Measurements from ENCODE around the gene SEC14L3. TPM values are rescaled to one million over a fixed set of nuclear protein-coding genes. Genes with fewer than 3 reads are reported as not detected.

Gene SEC14L3
- total and polyA plus RNA-seq, 2 of the 13 experiments (the other 11 are each of a cell fraction or from before 2014, with no cell fraction given) = not detected

DNA sequence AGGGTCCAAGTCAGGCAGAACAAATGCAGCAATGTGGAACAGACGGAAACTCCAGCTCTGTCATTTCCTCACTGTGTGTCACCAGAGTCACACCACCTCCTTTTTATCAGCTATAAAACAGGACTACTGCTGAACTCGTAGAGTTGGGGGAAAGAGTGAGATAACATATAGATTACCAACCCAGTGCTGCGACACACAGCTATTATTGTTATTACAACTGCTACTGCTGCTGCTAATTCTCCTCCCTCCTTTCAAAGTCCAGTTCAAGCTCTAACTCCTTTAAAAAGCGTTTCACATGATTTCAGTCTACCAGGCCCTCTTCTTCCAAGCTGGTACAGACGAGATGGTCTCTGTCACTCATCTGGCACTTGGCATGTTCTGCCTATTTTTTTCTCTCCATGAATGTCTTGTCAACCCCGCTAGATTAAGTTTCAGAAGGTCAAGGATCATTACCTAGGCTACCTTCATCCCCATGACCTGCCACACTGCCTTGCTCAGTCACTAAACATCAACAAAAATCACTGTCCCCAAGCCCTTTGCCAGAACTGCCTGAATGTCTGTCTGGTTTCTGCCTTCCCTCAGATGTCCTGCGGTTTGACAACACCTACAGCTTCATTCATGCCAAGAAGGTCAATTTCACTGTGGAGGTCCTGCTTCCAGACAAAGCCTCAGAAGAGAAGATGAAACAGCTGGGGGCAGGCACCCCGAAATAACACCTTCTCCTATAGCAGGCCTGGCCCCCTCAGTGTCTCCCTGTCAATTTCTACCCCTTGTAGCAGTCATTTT is 49.9 kb downstream of the SEC14L3 start (continued):
- TF ChIP-seq, protein P1, sequence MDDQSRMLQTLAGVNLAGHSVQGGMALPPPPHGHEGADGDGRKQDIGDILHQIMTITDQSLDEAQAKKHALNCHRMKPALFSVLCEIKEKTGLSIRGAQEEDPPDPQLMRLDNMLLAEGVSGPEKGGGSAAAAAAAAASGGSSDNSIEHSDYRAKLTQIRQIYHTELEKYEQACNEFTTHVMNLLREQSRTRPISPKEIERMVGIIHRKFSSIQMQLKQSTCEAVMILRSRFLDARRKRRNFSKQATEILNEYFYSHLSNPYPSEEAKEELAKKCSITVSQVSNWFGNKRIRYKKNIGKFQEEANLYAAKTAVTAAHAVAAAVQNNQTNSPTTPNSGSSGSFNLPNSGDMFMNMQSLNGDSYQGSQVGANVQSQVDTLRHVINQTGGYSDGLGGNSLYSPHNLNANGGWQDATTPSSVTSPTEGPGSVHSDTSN (CRISPR knock-in tag; IDR thresholded peaks at IDR 0.05; ENCODE audit: borderline replicate concordance) = no peak
- TF ChIP-seq AGO1 (IDR thresholded peaks at IDR 0.05; ENCODE audit: low read depth, low read length, poor library complexity, severe bottlenecking) (no peak), NFE2L2 (IDR thresholded peaks at IDR 0.05; ENCODE audit: low read length) (no peak), FOXA1 (IDR thresholded peaks at IDR 0.05) (no peak), FOXA1 (CRISPR knock-in tag; IDR thresholded peaks at IDR 0.05) (no peak), YEATS4 (CRISPR knock-in tag; IDR thresholded peaks at IDR 0.05; ENCODE audit: borderline replicate concordance) (no peak), POLR2AphosphoS2 (IDR thresholded peaks at IDR 0.05; ENCODE audit: low read depth, low read length) (no peak), DPF2 (CRISPR knock-in tag; IDR thresholded peaks at IDR 0.05; ENCODE audit: borderline replicate concordance, low read depth) (no peak), SRF (IDR thresholded peaks at IDR 0.05; ENCODE audit: low read depth, low read length) (no peak), ZNF7 (CRISPR knock-in tag; IDR thresholded peaks at IDR 0.05) (no peak), ZSCAN25 (CRISPR knock-in tag; IDR thresholded peaks at IDR 0.05) (peak; percentile 51; the same call in 1 of the 2 replicates), FOXP1 (IDR thresholded peaks at IDR 0.05) (no peak), FOXP1 (CRISPR knock-in tag; IDR thresholded peaks at IDR 0.05) (peak; percentile 22; the same call in 1 of the 2 replicates), TAF1 (CRISPR knock-in tag; IDR thresholded peaks at IDR 0.05) (peak; percentile 40; the same call in 1 of the 2 replicates), IKZF1 (IDR thresholded peaks at IDR 0.05) (no peak), ZNF740 (CRISPR knock-in tag; IDR thresholded peaks at IDR 0.05) (no peak), KAT8 (CRISPR knock-in tag; IDR thresholded peaks at IDR 0.05) (peak; percentile 36; the same call in 1 of the 2 replicates), CENPT (CRISPR knock-in tag; IDR thresholded peaks at IDR 0.05; ENCODE audit: low read depth) (no peak), ZNF234 (CRISPR knock-in tag; conservative IDR thresholded peaks at IDR 0.05) (no peak)
- TF ChIP-seq, protein P2, sequence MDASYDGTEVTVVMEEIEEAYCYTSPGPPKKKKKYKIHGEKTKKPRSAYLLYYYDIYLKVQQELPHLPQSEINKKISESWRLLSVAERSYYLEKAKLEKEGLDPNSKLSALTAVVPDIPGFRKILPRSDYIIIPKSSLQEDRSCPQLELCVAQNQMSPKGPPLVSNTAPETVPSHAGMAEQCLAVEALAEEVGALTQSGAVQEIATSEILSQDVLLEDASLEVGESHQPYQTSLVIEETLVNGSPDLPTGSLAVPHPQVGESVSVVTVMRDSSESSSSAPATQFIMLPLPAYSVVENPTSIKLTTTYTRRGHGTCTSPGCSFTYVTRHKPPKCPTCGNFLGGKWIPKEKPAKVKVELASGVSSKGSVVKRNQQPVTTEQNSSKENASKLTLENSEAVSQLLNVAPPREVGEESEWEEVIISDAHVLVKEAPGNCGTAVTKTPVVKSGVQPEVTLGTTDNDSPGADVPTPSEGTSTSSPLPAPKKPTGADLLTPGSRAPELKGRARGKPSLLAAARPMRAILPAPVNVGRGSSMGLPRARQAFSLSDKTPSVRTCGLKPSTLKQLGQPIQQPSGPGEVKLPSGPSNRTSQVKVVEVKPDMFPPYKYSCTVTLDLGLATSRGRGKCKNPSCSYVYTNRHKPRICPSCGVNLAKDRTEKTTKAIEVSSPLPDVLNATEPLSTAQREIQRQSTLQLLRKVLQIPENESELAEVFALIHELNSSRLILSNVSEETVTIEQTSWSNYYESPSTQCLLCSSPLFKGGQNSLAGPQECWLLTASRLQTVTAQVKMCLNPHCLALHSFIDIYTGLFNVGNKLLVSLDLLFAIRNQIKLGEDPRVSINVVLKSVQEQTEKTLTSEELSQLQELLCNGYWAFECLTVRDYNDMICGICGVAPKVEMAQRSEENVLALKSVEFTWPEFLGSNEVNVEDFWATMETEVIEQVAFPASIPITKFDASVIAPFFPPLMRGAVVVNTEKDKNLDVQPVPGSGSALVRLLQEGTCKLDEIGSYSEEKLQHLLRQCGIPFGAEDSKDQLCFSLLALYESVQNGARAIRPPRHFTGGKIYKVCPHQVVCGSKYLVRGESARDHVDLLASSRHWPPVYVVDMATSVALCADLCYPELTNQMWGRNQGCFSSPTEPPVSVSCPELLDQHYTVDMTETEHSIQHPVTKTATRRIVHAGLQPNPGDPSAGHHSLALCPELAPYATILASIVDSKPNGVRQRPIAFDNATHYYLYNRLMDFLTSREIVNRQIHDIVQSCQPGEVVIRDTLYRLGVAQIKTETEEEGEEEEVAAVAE (CRISPR knock-in tag; IDR thresholded peaks at IDR 0.05; ENCODE audit: borderline replicate concordance) = no peak

Data from HepG2 (cell line).